ENCODE results near the gene NAA50. TPM values are rescaled to one million over a fixed set of nuclear protein-coding genes. Genes with fewer than 3 reads are reported as not detected.

NAA50 gene
- total and polyA plus RNA-seq, 2 experiments from 2014 or later: 103 to 260 TPM

DNA sequence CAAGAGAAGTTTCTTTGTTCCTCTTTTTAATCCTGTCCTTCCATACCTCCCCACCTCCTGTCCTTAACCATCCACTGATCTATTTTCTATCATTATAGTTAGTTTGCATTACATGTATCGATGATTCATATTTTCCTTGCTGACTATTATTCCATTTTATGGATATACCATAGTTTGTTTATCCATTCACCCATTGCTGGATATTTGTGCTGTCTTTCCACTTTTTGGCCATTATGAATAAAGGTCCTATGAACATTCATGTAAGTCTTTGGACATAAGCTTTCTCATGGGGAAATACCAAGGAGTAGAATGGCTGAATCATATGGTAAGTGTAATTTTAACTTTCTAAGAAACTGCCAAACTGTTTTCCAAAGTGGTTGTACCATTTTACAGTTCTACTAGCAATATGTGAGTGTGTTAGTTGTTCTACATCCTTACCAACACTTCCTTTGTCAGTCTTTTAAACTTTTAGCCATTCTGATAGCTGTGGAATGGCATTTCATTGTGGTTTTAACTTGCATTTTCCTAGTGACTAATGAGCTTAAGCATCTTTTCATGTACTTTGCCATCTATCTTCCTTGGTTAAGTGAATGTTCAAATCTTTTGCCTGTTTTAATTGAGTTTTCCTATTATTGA is 12.5 kb upstream of the NAA50 start (continued):
- TF ChIP-seq JUNB (IDR thresholded peaks at IDR 0.05; ENCODE audit: unreplicated experiment) (no peak), EZH2 (IDR thresholded peaks at IDR 0.05; ENCODE audit: low read depth, unreplicated experiment) (no peak), CREB1 (CRISPR knock-in tag; IDR thresholded peaks at IDR 0.05; ENCODE audit: low read depth) (no peak)

GRCh38 chr3:113754494-113755159 is 8.6 kb upstream of the NAA50 start:
- no peaks in the 10 kb centered on the region for H3F3A ChIP-seq (replicated peaks; ENCODE audit: low read depth)
- Mint-ChIP-seq H3K27me3 (ENCODE audit: insufficient read depth, low read depth, poor library complexity) (no peaks in the 10 kb centered on the region), H3K36me3 (ENCODE audit: low read depth) (peaks cover 16% of the 10 kb centered on the region), H3K9me3 (peaks cover 8% of the 10 kb centered on the region), H3K4me1 (peaks cover 12% of the 10 kb centered on the region), H3K4me3 (no peak overlapping the region), H3K27ac (no peak overlapping the region)
- H3K36me3 ChIP-seq (ENCODE audit: insufficient read depth): no peaks in the 10 kb centered on the region
- no peaks in the 10 kb centered on the region for H4K20me1 ChIP-seq (replicated peaks; ENCODE audit: insufficient read depth)
- H2AFZ ChIP-seq: no peak overlapping the region
- H3K4me2 ChIP-seq: no peak overlapping the region
- no peaks in the 10 kb centered on the region for H3K9me2 ChIP-seq (ENCODE audit: insufficient read depth)
- peaks cover 80% of the 10 kb centered on the region for H3K79me2 ChIP-seq (replicated peaks; ENCODE audit: insufficient read depth)
- no peak for TF ChIP-seq REST (IDR thresholded peaks at IDR 0.05; ENCODE audit: unreplicated experiment)
- TF ChIP-seq CREB1 (CRISPR knock-in tag; IDR thresholded peaks at IDR 0.05; ENCODE audit: low read depth): no peak
- no peak overlapping the region for H3K27ac ChIP-seq (ENCODE audit: low read depth)
- no peak overlapping the region for H3K4me3 ChIP-seq
- no peaks in the 10 kb centered on the region for H3K27me3 ChIP-seq (ENCODE audit: insufficient read depth)
- H3K4me1 ChIP-seq (ENCODE audit: insufficient read depth): peaks cover 12% of the 10 kb centered on the region
- ATAC-seq (no peak), DNase-seq (ENCODE audit: low spot score) (no peak)

- peaks cover 18% of the 10 kb centered on the region for H3K4me1 Mint-ChIP-seq
- ATAC-seq (peak; percentile 52), DNase-seq (ENCODE audit: low spot score) (peak; percentile 77)
- H3K79me2 ChIP-seq (replicated peaks; ENCODE audit: insufficient read depth): peaks cover 88% of the 10 kb centered on the region
- H3K27me3 ChIP-seq (ENCODE audit: insufficient read depth): no peaks in the 10 kb centered on the region
- H3F3A ChIP-seq (replicated peaks; ENCODE audit: low read depth): no peaks in the 10 kb centered on the region
- H2AFZ ChIP-seq: no peak overlapping the region
- H3K27ac ChIP-seq (ENCODE audit: low read depth): peak overlapping the region; percentile 68
- no peaks in the 10 kb centered on the region for H3K27me3 Mint-ChIP-seq (ENCODE audit: insufficient read depth, low read depth, poor library complexity)
- H3K9me2 ChIP-seq (ENCODE audit: insufficient read depth): no peaks in the 10 kb centered on the region
- H3K4me3 Mint-ChIP-seq: peak overlapping the region; percentile 17; the same call in 2 of the 3 replicates
- no peak for TF ChIP-seq REST (IDR thresholded peaks at IDR 0.05; ENCODE audit: unreplicated experiment)
- TF ChIP-seq NANOG (IDR thresholded peaks at IDR 0.05; ENCODE audit: borderline replicate concordance): peak; percentile 59; the same call in 1 of the 2 replicates
- H3K36me3 ChIP-seq (ENCODE audit: insufficient read depth): no peaks in the 10 kb centered on the region
- peaks cover 11% of the 10 kb centered on the region for H3K36me3 Mint-ChIP-seq (ENCODE audit: low read depth)
- peak overlapping the region; percentile 40 for H3K4me2 ChIP-seq
- H3K27ac Mint-ChIP-seq: peak overlapping the region; percentile 95
- H3K9me3 Mint-ChIP-seq: peaks cover 8% of the 10 kb centered on the region
- no peaks in the 10 kb centered on the region for H4K20me1 ChIP-seq (replicated peaks; ENCODE audit: insufficient read depth)
- peaks cover 12% of the 10 kb centered on the region for H3K4me1 ChIP-seq (ENCODE audit: insufficient read depth)
- H3K4me3 ChIP-seq: peak overlapping the region; percentile 13
These were observed 7.4 kb upstream of the NAA50 start for GRCh38 chr3:113753376-113753985.

Data from GM23338 (cell line).